GM10266 (cell line): ENCODE data around the gene TOMM20.

Experiments used
- DNase-seq: peaks from one replicate; pipeline ENCODE4 v3.0.0; 2012; ENCODE audit errors: extremely low spot score
- CTCF ChIP-seq: IDR thresholded peaks from 2 replicates; pipeline ENCODE4 v1.5.1; 2012; ENCODE audit warnings: mild to moderate bottlenecking, low read depth; ENCODE audit not compliant: control insufficient read depth, insufficient read depth; ENCODE audit errors: missing control alignments

Gene TOMM20

GRCh38 chr1:235128456-235129328, at the start of gene TOMM20:
Gene TOMM20 (minus strand): TSS chr1:235128837. CDS start chr1:235128715, 122 bp downstream.
- peak; percentile 96 for DNase-seq
- no peak for TF ChIP-seq CTCF

GRCh38 chr1:235176486-235176885, 47.8 kb upstream of the TOMM20 start:
- no peak for DNase-seq
- TF ChIP-seq CTCF = no peak

GRCh38 chr1:235169986-235170385, 41.3 kb upstream of the TOMM20 start:
- no peak for DNase-seq
- no peak for TF ChIP-seq CTCF

- no peak for TF ChIP-seq CTCF
- DNase-seq = no peak
Measured at GRCh38 chr1:235168375-235168774, 39.7 kb upstream of the TOMM20 start.

GRCh38 chr1:235161685-235162327, 33.2 kb upstream of the TOMM20 start:
- TF ChIP-seq CTCF = no peak
- no peak for DNase-seq

GRCh38 chr1:235160957-235161684, 32.5 kb upstream of the TOMM20 start, which contains the start of gene RBM34:
Gene RBM34 (minus strand): TSS chr1:235161250. CDS start chr1:235161226, 24 bp downstream.
- peak; percentile 38 for TF ChIP-seq CTCF
- peak; percentile 89 for DNase-seq
